ENCODE data around the gene PRIM2.
"Not testable (repeated sequence)": the region's sequence is repeated elsewhere in the genome, so short reads cannot be mapped to it uniquely, and the experiment has no call there.

DNA sequence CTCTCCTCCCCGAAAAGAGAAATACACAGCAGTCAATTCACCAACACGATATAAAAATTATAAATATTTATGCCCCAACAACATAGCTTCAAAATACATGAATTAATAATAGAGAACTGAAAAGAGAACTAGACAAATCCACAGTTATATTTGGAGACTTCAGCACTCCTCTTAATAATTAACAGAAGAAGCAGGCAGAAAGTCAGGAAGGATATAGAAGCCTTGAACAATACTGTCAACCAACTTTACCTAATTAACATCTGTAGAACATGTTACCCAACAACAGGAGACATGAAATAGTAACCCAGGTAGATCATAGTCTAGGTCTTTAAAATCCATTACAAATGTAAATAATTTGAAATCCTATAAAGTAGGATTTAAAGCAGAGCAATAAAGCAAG, 293.2 kb downstream of the PRIM2 start:
- not testable (repeated sequence) for TF ChIP-seq EZH2phosphoT487 (IDR thresholded peaks at IDR 0.05; ENCODE audit: borderline replicate concordance)
- TF ChIP-seq, protein P1, sequence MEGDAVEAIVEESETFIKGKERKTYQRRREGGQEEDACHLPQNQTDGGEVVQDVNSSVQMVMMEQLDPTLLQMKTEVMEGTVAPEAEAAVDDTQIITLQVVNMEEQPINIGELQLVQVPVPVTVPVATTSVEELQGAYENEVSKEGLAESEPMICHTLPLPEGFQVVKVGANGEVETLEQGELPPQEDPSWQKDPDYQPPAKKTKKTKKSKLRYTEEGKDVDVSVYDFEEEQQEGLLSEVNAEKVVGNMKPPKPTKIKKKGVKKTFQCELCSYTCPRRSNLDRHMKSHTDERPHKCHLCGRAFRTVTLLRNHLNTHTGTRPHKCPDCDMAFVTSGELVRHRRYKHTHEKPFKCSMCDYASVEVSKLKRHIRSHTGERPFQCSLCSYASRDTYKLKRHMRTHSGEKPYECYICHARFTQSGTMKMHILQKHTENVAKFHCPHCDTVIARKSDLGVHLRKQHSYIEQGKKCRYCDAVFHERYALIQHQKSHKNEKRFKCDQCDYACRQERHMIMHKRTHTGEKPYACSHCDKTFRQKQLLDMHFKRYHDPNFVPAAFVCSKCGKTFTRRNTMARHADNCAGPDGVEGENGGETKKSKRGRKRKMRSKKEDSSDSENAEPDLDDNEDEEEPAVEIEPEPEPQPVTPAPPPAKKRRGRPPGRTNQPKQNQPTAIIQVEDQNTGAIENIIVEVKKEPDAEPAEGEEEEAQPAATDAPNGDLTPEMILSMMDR (conservative IDR thresholded peaks at IDR 0.05; ENCODE audit: low read length): not testable (repeated sequence)
